ENCODE results near the gene IFNL3.

The IFNL3 gene

DNA sequence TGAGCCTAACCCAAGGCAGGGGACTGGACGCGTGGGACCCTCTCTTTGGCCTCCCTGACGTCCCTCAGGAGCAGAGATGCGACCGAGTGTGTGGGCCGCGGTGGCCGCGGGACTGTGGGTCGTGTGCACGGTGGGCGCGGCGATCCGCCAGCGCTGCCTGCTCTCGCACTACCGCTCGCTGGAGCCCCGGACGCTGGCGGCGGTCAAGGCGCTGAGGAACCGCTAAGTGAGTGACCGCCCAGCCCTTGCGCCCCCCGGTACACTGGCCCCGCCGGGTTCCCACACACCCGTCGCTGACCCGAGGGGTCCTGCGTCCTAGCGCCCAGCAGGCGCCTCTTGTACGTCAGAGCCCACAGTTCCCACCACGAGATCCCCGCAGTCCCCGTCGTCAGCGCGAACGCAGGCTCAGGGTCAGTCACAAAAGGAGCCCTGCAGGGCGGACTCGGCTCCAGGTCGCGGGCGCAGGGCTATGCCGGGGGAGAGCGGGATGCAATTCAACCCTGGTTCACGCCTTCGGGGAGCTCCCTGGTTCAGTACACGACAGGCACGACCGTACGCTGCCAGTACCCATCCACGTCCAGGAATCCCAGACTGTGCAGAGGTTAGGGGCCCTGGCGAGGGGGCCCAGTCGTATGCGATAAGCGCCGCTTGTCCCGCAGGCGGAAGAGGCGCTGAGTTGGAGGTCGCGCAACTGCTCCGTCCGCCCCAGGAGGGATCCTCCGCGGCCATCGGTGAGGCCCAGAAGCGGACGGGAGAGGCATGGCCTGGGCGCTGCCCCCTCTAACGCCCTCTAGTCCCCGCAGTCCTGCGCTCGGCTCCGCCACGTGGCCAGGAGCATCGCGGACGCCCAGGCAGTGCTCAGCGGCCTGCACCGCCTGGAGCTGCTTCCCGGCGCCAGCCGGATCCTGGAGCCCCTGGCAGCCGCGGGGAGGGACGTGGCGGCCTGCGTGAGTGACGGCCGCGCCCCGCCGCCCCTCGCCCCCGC, 19.8 kb upstream of the IFNL3 start:
- TF ChIP-seq POLR2A (IDR thresholded peaks at IDR 0.05; ENCODE audit: low read depth, low read length): no peak
- DNase-seq (ENCODE audit: insufficient read length, low spot score) (no peak), FAIRE-seq (no peak)

DNA sequence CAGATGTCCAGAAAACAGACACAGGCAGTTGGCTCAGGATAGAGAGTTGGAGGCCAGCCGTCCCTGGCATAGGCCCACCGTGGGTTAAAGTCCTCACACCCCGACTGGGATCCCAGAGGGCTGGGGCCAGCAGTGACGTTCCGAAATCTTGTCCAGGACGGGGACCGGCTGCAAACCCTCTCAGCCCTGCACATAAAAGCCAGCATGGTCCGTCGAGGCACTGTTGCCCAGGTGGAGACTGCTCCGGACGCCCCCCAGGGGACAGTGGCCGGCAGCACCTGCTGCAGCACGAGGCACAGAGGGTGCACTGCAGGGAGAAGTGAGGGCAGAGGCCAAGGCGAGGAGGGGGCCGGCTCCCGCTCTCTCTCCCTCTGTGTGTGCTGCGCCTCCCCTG, 19.1 kb upstream of the IFNL3 start:
- no peak for FAIRE-seq
- TF ChIP-seq POLR2A (IDR thresholded peaks at IDR 0.05; ENCODE audit: low read depth, low read length): no peak

DNA sequence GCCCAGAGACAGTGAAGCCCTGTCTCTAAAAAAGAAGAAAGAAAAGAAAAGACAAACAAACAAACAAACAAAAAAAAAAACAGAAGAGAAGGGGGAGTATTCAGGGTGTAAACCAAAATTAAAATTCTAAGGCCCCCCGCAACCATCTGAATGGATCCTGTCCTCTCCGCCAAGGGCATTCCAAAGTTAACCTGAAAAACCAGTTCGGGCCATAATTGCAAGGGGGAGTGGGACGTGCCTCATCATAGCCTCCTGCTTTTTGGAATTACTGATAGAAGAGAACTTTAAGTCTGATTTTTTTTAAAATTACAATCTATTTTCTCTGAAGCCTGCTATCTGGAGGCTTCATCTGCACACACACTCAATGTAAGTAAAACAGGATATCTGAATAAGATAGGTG, 17.7 kb upstream of the IFNL3 start:
- DNase-seq (ENCODE audit: insufficient read length, low spot score) (no peak), FAIRE-seq (no peak)
- no peak for TF ChIP-seq POLR2A (IDR thresholded peaks at IDR 0.05; ENCODE audit: low read depth, low read length)

More for the DNA sequence above, 19.1 kb upstream of the IFNL3 start:
- DNase-seq (ENCODE audit: insufficient read length, low spot score): no peak

DNA sequence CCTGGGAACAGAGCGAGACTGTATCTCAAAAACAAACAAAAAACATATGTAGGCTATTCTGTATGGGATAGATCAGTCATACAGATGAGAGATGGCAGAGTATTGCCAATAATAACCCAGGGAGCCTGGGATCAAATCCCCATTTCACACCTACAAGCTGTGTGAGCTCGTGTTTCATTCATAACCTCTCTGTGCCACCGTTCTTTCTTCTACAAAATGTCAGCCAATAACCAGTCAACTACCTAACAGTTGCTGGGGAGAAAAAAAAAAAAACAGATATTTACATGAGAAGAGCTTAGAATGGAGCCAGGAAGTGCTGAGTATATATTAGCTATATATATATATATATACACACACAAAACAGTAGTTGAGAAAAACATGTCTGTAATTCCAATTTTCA, 16.9 kb upstream of the IFNL3 start:
- FAIRE-seq (no peak), DNase-seq (ENCODE audit: insufficient read length, low spot score) (no peak)
- no peak for TF ChIP-seq POLR2A (IDR thresholded peaks at IDR 0.05; ENCODE audit: low read depth, low read length)

DNA sequence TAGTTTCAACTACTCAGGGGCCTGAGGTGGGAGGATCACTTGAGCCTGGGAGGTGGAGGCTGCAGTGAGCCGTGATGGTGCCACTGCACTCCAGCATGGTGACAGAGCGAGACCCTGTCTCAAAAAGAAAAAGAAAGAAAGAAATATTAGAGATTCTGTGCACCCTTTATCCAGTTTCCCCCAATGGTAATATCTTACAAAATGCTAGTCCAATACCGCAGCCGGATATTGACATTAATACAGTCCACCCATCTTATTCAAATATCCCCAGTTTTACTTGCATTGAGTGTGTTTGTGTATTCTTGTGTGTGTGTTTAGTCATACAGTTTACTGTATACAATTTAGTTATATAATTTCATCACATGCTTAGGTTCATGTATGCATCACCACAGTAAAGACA, 12.4 kb upstream of the IFNL3 start:
- FAIRE-seq (no peak), DNase-seq (ENCODE audit: insufficient read length, low spot score) (no peak)
- TF ChIP-seq POLR2A (IDR thresholded peaks at IDR 0.05; ENCODE audit: low read depth, low read length): no peak

DNA sequence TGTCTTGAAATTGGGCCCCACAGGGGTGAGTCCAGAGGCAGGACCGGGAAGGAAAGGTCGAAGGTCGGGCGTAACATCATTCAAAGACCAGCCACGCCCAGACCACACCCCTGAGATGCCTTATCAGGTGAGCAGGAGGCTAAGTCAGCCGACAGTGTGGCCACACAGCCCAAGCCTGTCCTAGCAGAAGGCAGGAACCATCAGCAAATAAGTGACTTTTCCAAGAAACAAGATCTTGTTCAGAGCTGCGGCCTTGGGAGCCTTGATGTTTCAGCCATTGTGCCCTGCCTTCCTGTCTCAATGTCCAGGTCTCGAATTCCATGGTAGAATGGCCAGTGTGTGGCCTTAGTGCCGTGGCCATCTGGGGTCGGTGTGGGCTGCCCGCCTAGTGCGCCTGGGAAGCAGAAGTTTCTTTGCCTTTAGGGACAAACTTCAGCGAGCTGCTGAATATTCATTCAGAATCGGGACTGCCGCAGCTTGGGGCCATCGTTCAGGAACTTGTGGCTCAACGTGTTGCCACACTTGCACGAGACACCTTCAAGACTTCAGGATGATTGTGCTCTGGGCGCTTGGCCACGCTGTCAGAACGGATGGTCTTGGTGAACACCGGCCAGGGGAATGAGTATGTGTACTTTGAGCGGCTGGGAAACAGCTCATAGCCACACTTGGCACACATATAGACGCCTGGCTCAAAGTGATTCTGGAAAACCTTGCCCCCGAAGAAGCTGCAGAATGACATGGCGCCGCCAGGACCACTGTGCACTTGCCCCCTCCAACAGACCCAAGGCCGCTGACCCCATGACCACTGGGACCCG, 9.9 kb upstream of the IFNL3 start:
- DNase-seq (ENCODE audit: insufficient read length, low spot score): no peak
- FAIRE-seq: no peak
- no peak for TF ChIP-seq POLR2A (IDR thresholded peaks at IDR 0.05; ENCODE audit: low read depth, low read length)

DNA sequence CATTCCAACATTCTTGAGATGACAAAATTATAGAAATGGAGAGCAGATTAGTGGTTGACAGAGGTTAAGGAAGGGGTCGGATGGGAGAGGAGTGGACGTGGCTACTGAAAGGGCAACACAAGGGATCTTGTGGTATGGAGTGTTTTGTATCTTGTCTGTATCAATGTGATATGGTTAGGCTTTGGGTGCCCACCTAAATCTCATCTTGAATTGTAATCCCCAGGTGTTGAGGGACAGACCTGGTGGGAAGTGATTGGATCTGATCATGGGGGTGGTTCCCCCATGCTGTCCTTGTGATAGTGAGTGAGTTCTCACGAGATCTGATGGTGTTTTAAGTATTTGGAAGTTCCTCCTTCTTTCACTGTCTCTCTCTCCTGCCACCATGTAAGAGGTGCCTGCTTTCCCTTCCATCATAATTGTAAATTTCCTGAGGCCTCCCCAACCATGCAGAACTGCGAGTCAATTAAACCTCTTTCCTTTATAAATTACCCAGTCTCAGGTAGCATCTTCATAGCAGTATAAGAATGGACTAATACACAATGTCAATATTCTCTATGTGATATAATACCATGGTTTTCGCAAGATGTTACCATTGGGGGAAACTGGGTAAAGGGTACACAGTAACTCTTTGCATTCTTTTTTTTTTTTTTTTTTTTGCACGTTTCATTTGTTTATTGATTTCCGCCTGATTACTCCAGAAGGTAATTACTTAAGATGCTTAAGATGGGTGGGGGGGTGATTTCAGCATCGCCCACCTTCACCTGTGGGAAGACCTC, 8.8 kb upstream of the IFNL3 start:
- FAIRE-seq (no peak), DNase-seq (ENCODE audit: insufficient read length, low spot score) (no peak)
- TF ChIP-seq POLR2A (IDR thresholded peaks at IDR 0.05; ENCODE audit: low read depth, low read length): no peak

DNA sequence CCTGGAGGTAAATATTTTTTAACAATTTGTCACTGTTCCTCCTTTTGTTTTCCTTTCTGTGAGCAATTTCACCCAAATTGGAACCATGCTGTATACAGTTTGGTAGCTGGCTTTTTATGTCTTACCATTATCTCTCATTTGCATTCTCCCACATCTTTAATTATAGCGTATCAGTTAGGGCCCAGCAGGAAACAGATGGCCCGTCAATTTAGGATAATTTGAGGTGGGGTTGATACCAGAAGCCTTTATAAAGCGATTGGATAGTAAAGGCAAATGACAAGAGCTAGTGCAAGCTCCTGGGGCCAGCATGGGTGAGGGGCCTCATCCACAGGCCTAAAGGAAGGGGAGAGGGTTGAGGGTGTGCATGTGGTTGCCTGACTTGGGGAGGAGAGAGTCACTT, 7.7 kb upstream of the IFNL3 start:
- no peak for FAIRE-seq
- TF ChIP-seq POLR2A (IDR thresholded peaks at IDR 0.05; ENCODE audit: low read depth, low read length): no peak
- no peak for DNase-seq (ENCODE audit: insufficient read length, low spot score)

DNA sequence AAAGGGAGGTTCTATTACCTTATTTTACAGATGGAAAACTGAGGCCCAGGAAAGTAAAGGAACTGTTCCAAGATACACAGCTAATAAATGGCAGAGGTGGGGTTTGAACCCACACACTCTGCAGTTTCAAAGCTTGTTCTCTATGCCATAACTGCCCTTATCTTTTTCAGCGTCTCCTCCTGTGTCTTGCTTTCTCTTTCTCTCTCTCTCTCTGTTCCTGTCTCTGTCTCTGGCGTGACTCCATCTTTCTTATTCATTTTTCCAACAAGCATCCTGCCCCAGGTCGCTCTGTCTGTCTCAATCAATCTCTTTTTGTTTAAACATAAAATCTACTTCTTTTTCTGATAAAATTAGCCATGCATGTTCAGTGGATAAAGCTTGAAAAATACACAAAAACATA, 7.0 kb upstream of the IFNL3 start:
- no peak for FAIRE-seq
- no peak for DNase-seq (ENCODE audit: insufficient read length, low spot score)

DNA sequence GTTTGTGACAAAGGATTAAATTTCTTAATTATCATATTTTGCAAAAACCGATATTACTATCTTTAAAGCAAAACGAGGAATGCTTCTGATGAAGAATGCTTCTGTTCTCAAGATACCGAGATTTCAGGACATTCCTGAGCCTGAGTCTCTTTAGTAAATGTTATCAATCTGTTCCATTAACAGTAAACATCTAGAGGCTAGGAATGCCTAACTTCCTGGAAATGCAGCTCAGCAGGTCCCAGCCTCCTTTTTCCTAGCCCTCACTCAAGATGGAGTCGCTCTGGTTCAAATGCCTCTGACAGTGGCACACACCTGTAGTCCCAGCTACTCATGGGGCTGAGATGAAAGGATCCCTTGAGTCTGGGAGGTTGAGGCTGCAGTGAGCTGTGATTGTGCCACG, 6.3 kb upstream of the IFNL3 start:
- no peak for TF ChIP-seq POLR2A (IDR thresholded peaks at IDR 0.05; ENCODE audit: low read depth, low read length)
- FAIRE-seq: no peak

More for the DNA sequence above, 7.0 kb upstream of the IFNL3 start:
- no peak for TF ChIP-seq POLR2A (IDR thresholded peaks at IDR 0.05; ENCODE audit: low read depth, low read length)

DNA sequence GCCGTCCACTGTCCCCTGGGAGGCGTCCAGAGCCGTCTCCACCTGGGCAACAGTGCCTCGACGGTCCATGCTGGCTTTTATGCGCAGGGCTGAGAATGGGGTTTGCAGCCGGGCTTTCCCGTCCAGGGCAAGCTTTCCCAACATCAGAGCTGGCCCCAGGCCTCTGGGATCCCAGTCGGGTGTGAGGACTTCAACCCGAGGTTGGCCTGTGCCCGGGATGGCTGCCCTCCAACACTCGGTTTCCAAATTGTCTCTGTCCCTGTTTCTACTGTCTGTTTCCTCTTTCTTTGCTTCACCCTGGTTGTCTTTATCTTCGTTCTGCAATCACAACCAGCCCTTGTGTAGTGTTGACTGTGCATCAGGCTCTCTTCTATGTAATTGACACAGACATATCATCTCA, 4.0 kb upstream of the IFNL3 start, which contains the start of gene IFNL4:
IFNL4 (minus strand) TSS at position 51 of the 400 bp plus-strand sequence.
- DNase-seq (ENCODE audit: insufficient read length, low spot score) (no peak), FAIRE-seq (no peak)
- TF ChIP-seq POLR2A (IDR thresholded peaks at IDR 0.05; ENCODE audit: low read depth, low read length): no peak

More for the DNA sequence above, 6.3 kb upstream of the IFNL3 start:
- no peak for DNase-seq (ENCODE audit: insufficient read length, low spot score)

DNA sequence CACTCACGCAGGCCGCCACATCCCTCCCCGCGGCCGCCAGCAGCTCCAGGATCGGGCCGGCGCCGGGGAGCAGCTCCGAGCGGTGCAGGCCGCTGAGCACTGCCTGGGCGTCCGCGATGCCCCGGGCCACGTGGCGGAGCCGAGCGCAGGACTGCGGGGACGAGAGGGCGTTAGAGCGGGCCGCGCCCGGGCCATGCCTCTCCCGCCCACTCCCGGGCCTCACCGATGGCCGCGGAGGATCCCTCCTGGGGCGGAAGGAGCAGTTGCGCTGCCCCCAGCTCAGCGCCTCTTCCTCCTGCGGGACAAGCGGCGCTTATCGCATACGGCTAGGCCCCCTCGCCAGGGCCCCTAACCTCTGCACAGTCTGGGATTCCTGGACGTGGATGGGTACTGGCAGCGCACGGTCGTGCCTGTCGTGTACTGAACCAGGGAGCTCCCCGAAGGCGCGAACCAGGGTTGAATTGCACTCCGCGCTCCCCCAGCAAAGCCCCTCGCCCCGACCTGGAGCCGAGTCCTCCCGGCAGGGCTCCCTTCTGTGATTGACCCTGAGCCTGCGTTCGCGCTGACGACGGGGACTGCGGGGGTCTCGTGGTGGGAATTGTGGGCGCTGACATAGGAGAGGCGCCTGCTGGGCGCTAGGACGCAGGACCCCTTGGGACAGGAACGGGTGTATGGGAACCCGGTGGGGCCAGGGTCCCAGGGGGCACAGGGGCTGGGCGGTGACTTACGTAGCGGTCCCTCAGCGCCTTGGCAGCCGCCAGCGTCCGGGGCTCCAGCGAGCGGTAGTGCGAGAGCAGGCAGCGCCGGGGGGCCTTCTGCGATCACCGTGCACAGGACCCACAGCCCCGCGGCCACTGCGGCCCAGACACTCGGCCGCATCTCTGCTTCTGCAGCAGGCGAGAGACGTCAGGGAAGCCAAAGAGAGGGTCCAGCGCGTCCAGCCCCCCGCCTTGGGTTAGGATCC, 3.2 kb upstream of the IFNL3 start:
- no peak for FAIRE-seq
- no peak for DNase-seq (ENCODE audit: insufficient read length, low spot score)
- no peak for TF ChIP-seq POLR2A (IDR thresholded peaks at IDR 0.05; ENCODE audit: low read depth, low read length)
